ENCODE results near the gene RAB33B. TPM values are rescaled to one million over a fixed set of nuclear protein-coding genes. Genes with fewer than 3 reads are reported as not detected.

The RAB33B gene
- polyA plus RNA-seq, 1 donor (not counting 4 experiments of a cell fraction or from before 2014, with no cell fraction given), result 4.4 TPM

- no peak overlapping the region for H2AFZ ChIP-seq (ENCODE audit: control insufficient read depth, low read length)
- no peaks in the 10 kb centered on the region for H3K4me1 ChIP-seq (ENCODE audit: control insufficient read depth, extremely low read depth, insufficient read depth, low read length)
- no peak overlapping the region for H3K4me2 ChIP-seq (ENCODE audit: control insufficient read depth, extremely low read depth, insufficient read depth, low read depth, low read length)
- peaks cover 0 to 2% of the 10 kb centered on the region in 2 experiments for H3K36me3 ChIP-seq (ENCODE audit: control insufficient read depth in 2 of 2, extremely low read depth in 1 of 2, insufficient read depth in 2 of 2, low read length in 2 of 2)
- FAIRE-seq (no peak), DNase-seq (ENCODE audit: low read depth, low spot score) (no peak)
- H3K9ac ChIP-seq (ENCODE audit: control insufficient read depth, extremely low read depth, insufficient read depth, low read length), result no peak overlapping the region
- TF ChIP-seq CTCF (optimal IDR thresholded peaks at IDR 0.05 in 1 of 3, IDR thresholded peaks at IDR 0.05 in 1 of 3, conservative IDR thresholded peaks at IDR 0.05 in 1 of 3; ENCODE audit: extremely low read depth in 1 of 3, insufficient read depth in 2 of 3, low read length in 3 of 3) (no peak), EZH2 (IDR thresholded peaks at IDR 0.05; ENCODE audit: low read length) (no peak)
- no peaks in the 10 kb centered on the region for H3K79me2 ChIP-seq (ENCODE audit: control insufficient read depth, insufficient read depth, low read length)
- H4K20me1 ChIP-seq (ENCODE audit: control insufficient read depth, extremely low read depth, insufficient read depth, low read length), result no peaks in the 10 kb centered on the region
- no peak overlapping the region for H3K27ac ChIP-seq (ENCODE audit: control insufficient read depth, insufficient read depth, low read length)
- no peak overlapping the region for H3K4me3 ChIP-seq (ENCODE audit: control insufficient read depth in 2 of 3, extremely low read depth in 1 of 3, insufficient read depth in 2 of 3, low read depth in 1 of 3, low read length in 3 of 3)
- H3K9me3 ChIP-seq (ENCODE audit: control insufficient read depth, low read depth, low read length), result no peaks in the 10 kb centered on the region
- dilution Hi-C loops (cut with MboI; ENCODE audit: extremely low pct_ligation_motif_present, low sequenced_read_pairs), result no loop called here
- H3K9me1 ChIP-seq (ENCODE audit: control insufficient read depth, extremely low read depth, insufficient read depth, low read length), result no peaks in the 10 kb centered on the region
- no peaks in the 10 kb centered on the region for H3K27me3 ChIP-seq (ENCODE audit: control insufficient read depth, extremely low read depth, insufficient read depth, low read length)
These were observed 27.5 kb downstream of the RAB33B start for GRCh38 chr4:139481465-139481864.

GRCh38 chr4:139483000-139483399 lies 29.1 kb downstream of the RAB33B start:
- H3K79me2 ChIP-seq (ENCODE audit: control insufficient read depth, insufficient read depth, low read length), result no peaks in the 10 kb centered on the region
- H3K4me1 ChIP-seq (ENCODE audit: control insufficient read depth, extremely low read depth, insufficient read depth, low read length), result no peaks in the 10 kb centered on the region
- H2AFZ ChIP-seq (ENCODE audit: control insufficient read depth, low read length), result no peak overlapping the region
- FAIRE-seq (no peak), DNase-seq (ENCODE audit: low read depth, low spot score) (no peak)
- no peak overlapping the region for H3K4me3 ChIP-seq (ENCODE audit: control insufficient read depth in 2 of 3, extremely low read depth in 1 of 3, insufficient read depth in 2 of 3, low read depth in 1 of 3, low read length in 3 of 3)
- H3K9ac ChIP-seq (ENCODE audit: control insufficient read depth, extremely low read depth, insufficient read depth, low read length), result no peak overlapping the region
- no peaks in the 10 kb centered on the region for H3K9me1 ChIP-seq (ENCODE audit: control insufficient read depth, extremely low read depth, insufficient read depth, low read length)
- no peak overlapping the region for H3K27ac ChIP-seq (ENCODE audit: control insufficient read depth, insufficient read depth, low read length)
- no peaks in the 10 kb centered on the region for H3K9me3 ChIP-seq (ENCODE audit: control insufficient read depth, low read depth, low read length)
- no peak for TF ChIP-seq EZH2 (IDR thresholded peaks at IDR 0.05; ENCODE audit: low read length)
- TF ChIP-seq CTCF (optimal IDR thresholded peaks at IDR 0.05 in 1 of 3, IDR thresholded peaks at IDR 0.05 in 1 of 3, conservative IDR thresholded peaks at IDR 0.05 in 1 of 3; ENCODE audit: extremely low read depth in 1 of 3, insufficient read depth in 2 of 3, low read length in 3 of 3), result no peak
- no peaks in the 10 kb centered on the region for H3K27me3 ChIP-seq (ENCODE audit: control insufficient read depth, extremely low read depth, insufficient read depth, low read length)
- dilution Hi-C loops (cut with MboI; ENCODE audit: extremely low pct_ligation_motif_present, low sequenced_read_pairs), result no loop called here
- no peaks in the 10 kb centered on the region for H4K20me1 ChIP-seq (ENCODE audit: control insufficient read depth, extremely low read depth, insufficient read depth, low read length)
- peaks cover 0 to 2% of the 10 kb centered on the region in 2 experiments for H3K36me3 ChIP-seq (ENCODE audit: control insufficient read depth in 2 of 2, extremely low read depth in 1 of 2, insufficient read depth in 2 of 2, low read length in 2 of 2)
- H3K4me2 ChIP-seq (ENCODE audit: control insufficient read depth, extremely low read depth, insufficient read depth, low read depth, low read length), result no peak overlapping the region

All from keratinocyte (primary cell).